GM21825 (cell line): Measurements from ENCODE around the gene TYRO3.
"Not testable (repeated sequence)": the region's sequence is repeated elsewhere in the genome, so short reads cannot be mapped to it uniquely, and the experiment has no call there.

Experiments used
- ATAC-seq: cut with Tn5 transposase; IDR thresholded peaks from one replicate; pipeline ENCODE4 v1.9.1; 2021; ENCODE audit warnings: mild to moderate bottlenecking, moderate library complexity; ENCODE audit not compliant: unreplicated experiment

The TYRO3 gene

DNA sequence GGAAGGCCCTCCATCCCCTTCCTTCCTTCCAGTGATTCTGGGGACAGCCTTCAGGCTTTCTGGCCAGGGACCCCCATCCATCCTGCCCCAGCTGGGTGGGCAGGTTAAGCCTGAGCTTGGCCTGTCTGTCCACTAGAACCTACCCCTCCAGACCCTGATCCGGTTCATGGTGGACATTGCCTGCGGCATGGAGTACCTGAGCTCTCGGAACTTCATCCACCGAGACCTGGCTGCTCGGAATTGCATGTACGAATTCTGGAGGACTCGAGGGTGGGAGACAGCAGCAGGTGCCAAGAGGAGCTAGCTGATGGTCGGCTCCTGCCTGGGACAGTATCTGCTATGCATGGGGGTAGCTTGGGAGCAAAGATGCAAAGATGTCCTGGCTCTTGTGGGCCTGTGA lies 13.9 kb downstream of the TYRO3 start:
- no peak for ATAC-seq

DNA sequence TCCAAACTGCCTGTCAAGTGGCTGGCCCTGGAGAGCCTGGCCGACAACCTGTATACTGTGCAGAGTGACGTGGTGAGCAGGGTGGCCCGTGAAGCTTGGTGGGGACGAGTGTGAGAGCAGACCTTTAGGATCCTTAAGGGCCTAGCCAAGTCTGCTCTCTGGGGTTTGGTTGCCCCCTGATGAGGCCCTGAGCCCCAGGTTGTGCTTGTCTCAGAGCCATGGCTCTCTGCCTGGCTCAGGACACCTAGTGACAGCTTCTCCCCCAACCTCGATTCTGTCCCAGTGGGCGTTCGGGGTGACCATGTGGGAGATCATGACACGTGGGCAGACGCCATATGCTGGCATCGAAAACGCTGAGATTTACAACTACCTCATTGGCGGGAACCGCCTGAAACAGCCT lies 14.4 kb downstream of the TYRO3 start:
- no peak for ATAC-seq

DNA sequence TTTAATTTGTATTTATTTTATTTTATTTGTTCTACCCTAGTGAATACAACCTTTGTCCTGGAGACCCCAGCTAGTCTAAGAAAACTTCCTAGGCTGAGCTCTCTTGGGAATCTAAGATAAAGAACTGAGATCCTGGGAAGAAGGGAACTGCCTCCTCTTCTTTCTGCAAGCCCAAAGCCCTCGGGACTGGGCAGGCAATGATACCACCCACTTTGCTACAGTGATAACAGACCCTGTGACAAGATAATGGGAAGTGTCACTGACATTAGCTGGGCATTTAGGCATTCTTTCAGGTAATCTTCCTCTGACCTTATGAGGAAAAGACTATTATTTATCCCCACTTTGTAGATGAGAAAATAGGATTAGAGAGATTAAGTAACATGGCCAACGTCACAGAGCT lies 15.1 kb downstream of the TYRO3 start:
- ATAC-seq = no peak

DNA sequence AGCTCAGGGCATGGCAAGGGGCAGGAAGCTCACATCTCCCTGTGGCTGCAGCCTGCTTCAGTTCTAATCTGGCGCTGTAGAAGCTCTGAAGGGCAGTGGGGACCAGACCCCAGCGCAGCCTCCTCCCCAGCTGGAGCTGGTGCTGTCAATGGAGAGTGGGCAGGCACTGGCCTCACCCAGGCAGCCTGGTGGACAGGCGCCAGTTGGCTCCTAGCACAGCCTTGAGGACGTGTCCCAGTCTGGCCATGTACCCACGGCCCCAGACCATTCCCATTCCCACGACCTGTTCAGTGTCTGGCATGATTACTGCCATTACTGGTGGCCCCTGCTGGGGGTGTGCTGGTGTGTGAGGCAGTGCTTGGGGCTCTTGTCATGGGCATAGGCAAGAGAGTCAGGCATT lies 16.3 kb downstream of the TYRO3 start:
- no peak for ATAC-seq

DNA sequence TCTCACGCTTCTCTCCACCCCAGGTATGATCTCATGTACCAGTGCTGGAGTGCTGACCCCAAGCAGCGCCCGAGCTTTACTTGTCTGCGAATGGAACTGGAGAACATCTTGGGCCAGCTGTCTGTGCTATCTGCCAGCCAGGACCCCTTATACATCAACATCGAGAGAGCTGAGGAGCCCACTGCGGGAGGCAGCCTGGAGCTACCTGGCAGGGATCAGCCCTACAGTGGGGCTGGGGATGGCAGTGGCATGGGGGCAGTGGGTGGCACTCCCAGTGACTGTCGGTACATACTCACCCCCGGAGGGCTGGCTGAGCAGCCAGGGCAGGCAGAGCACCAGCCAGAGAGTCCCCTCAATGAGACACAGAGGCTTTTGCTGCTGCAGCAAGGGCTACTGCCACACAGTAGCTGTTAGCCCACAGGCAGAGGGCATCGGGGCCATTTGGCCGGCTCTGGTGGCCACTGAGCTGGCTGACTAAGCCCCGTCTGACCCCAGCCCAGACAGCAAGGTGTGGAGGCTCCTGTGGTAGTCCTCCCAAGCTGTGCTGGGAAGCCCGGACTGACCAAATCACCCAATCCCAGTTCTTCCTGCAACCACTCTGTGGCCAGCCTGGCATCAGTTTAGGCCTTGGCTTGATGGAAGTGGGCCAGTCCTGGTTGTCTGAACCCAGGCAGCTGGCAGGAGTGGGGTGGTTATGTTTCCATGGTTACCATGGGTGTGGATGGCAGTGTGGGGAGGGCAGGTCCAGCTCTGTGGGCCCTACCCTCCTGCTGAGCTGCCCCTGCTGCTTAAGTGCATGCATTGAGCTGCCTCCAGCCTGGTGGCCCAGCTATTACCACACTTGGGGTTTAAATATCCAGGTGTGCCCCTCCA lies 19.1 kb downstream of the TYRO3 start:
- no peak for ATAC-seq

DNA sequence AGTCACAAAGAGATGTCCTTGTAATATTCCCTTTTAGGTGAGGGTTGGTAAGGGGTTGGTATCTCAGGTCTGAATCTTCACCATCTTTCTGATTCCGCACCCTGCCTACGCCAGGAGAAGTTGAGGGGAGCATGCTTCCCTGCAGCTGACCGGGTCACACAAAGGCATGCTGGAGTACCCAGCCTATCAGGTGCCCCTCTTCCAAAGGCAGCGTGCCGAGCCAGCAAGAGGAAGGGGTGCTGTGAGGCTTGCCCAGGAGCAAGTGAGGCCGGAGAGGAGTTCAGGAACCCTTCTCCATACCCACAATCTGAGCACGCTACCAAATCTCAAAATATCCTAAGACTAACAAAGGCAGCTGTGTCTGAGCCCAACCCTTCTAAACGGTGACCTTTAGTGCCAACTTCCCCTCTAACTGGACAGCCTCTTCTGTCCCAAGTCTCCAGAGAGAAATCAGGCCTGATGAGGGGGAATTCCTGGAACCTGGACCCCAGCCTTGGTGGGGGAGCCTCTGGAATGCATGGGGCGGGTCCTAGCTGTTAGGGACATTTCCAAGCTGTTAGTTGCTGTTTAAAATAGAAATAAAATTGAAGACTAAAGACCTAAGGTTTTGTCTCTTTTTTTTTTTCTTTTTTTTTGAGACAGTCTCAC lies 19.8 kb downstream of the TYRO3 start:
- ATAC-seq = no peak

DNA sequence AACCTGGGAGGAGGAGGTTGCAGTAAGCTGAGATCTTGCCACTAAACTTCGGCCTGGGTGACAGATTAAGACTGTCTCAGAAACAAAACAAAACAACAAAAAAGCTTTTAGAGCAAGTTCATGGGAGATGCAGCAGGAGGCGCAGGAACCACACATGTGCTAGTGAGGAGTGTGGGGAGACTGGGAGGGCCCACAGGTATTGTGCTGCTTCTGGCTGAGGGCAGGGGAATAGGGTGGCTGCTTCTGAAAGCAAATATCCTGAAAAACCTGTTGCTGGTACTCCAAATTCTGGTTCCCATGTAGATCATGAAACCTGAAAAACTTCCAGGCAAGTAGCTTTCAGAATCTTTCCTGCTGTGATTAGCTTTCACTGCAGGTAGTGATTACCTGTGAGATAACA lies 22.1 kb downstream of the TYRO3 start:
- ATAC-seq = no peak

DNA sequence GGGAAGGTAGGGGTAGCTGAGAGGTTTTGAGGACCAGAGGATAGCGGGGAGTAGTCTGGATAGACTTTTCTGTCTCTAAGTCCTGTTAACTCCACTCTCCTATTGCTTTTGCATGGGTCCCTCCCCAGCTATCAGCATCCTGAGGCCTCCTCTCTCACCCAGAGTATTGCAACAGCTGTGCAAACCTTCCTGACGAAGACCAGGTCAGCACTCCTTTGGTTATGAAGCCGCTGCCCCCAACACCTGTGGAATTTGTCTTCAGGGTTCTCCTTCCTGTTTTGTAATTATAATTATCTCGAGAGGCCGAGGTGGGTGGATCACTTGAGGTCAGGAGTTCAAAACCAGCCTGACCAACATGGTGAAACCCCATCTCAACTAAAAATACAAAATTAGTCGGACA lies 24.8 kb downstream of the TYRO3 start:
- no peak for ATAC-seq

DNA sequence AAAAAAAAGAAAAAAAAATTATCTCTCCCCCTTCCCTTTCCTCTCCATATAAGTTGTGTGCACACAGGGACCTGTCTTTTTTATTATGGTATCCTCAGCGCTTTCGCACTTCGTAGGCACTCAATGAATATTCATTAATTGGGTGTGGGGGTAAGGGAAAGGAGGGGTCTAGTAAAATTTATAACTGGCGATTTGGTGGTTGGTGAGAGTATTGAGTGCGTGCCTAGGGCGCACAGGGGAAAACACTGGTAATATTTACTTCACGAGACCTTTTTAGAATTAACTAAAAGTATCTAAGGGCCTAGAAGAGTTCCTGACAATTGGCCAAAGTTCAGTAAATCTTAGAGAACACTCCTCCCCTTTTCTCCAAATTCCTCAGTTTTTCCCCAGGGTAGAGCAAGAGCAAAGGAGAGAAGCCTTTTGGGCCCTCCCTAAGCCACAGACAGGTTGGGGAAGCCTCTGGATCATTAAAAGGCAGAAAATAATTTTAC lies 25.7 kb downstream of the TYRO3 start:
- no peak for ATAC-seq

DNA sequence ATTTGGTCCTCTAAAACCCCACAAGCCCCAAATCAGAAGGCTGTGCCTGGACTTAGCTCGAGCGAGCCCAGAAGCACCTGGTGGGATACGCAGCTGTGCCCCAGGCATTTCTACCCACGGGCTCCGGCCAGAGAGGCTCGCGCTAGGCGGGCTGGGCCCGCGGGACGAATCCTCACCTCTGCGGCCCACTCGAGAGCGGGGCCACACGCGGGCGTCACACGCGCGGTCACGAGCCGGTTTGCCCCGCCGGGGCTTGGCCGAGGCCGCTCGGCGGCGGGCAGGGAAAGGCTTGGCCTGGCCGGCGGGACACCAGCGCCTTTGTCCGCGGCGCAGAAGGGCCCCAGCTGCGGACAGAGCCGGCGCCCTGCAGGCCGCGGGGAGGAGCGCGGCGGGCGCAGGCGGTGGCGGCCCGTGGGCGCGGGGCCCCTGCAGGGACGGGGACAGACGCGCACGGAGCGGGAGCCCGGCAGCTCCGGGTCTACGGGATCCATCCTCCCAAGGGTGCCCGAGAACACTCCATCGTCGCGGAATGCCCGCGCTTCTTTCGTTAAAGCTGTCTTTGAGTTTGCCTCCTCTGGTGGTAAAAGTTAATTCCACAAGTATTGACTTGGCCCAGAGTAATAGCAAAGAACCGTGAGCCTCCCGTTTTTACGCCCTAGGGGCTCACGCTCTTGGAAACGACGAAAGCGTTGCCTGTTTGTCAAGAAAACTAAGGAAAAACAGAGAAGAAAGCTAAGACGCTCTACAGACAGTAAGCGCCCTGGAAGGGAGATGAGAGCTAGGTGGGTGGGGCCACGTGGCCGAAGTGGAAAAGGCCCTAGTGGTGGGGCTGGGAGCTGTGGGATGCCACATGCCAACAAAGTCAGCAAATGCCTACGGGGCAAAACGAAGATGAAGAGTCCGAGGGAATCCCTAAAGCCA lies 26.4 kb downstream of the TYRO3 start:
- no peak for ATAC-seq

DNA sequence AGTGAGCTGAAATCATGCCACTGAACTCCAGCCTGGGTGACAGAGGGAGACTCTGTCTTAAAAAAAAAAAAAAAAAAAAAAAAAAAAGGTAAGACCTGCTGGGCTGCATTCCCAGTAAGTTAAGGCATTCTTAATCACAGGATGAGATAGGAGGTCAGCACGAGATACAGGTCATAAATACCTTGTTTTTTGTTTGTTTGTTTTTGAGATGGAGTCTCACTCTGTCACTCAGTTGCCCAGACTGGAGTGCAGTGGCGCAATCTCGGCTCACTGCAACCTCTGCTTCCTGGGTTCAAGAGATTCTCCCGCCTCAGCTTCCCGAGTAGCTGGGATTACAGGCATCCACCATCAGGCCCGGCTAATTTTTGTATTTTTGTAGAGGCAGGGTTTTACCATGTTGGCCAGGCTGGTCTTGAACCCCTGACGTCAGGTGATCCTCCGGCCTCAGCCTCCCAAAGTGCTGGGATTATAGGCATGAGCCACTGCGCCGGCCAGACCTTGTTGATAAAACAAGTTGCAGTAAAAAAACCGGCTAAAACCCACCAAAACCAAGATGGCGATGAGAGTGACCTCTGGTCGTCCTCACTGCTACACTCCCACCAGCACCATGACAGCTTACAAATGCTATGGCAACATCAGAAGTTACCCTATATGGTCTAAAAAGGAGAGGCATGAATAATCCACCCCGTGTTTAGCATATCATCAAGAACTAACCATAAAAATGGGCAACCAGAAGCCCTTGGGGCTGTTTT lies 27.7 kb downstream of the TYRO3 start:
- not testable (repeated sequence) for ATAC-seq

DNA sequence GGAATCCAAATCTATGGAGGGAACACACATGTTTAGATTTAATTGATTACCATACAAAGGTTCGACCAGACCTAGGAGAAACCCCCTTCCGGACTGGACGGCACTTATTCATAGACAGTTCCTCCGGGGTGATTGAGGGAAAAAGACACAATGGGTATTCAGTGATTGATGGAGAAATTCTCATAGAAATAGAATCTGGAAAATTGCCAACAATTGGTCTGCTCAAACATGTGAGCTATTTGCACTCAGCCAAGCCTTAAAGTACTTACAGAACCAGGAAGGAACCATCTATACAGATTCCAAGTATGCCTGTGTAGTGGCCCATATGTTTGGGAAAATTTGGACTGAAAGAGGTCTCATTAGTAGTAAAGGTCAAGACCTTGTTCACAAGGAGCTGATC lies 30.0 kb downstream of the TYRO3 start:
- not testable (repeated sequence) for ATAC-seq

DNA sequence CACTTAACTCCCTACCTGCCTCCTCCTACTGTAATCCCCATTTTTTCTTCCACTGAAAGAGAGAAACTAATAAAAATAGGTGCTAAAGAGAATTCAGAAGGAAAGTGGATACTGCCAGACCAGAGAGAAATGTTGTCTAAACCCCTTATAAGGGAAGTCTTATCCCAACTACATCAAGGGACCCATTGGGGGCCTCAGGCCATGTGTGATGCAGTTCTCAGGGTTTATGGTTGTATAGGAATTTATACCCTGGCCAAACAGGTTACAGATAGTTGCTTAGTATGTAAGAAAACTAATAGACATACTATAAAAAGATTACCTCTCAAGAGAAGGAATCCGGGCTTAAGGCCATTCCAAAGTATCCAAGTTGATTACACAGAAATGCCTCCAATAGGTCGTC lies 30.6 kb downstream of the TYRO3 start:
- ATAC-seq = not testable (repeated sequence)

DNA sequence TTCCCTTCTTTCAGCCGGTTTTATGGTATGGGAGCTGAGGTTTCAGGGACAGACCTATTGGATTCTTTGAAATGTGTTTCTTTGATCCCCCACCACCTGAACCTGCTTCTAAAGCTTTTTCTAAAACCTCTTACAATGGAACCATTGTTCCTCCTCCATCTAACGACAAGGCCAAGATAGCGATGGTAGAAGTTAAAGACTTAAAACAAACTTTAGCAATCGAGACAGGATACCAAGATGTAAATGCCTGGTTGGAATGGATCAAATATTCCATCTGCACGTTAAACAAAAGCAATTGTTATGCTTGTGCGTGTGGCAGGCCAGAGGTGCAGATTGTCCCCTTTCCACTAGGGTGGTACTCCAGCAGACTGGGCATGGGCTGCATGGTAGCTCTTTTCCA lies 32.2 kb downstream of the TYRO3 start:
- ATAC-seq = not testable (repeated sequence)

DNA sequence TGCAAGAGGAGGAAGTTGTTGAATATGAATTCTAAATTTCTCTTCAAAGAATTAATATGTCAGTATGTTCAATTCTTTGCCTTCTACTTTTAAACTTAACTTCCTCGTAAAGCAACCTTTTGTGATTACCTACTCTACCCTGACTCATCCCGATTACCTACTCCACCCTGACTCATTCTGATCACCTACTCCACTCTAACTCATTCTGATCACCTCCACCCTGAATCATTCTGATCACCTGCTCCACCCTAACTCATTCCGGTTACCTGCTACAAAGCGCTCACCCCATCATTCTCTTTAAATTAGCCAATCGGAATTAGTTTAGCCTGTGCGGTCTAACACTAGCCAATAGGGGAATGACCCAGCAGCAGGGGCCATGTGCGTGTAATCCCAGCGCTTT lies 33.7 kb downstream of the TYRO3 start:
- ATAC-seq = not testable (repeated sequence)

DNA sequence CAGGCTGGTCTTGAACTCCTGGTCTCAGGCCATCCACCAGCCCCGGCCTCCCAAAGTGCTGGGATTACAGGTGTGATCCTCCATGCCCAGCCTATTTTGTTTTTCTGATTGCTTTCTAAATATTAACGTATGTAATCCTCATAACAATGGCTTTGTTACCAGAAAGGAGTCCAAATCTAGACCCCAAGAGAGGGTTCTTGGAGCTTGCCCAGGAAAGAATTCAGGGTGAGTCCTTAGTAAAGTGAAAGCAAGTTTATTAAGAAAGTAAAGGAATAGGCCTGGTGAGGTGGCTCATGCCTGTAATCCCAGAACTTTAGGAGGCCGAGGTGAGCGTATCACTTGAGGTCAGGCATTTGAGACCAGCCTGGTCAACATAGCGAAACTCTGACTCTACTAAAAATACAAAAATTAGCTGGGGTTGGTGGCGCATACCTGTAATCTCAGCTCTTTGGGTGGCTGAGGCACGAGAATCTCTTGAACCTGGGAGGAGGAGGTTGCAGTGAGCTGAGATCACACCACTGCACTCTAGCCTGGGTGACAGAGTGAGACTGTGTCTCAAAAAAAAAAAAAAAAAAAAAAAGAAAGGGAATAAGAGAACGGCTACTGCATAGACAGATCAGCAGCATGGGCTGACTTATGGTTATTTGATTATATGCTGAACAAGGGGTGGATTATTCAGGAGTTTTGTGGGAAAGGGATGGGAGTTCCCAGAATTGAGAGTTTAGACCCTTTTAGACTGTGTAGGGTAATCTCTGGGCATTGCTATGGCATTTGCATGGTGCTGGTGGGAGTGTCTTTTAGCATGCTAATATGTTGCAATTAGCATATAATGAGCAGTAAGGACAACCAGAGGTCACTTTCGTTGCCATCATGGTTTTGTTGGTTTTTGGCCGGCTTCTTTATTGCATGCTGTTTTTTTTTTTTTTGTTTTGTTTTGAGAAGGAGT lies 36.1 kb downstream of the TYRO3 start:
- no peak for ATAC-seq

DNA sequence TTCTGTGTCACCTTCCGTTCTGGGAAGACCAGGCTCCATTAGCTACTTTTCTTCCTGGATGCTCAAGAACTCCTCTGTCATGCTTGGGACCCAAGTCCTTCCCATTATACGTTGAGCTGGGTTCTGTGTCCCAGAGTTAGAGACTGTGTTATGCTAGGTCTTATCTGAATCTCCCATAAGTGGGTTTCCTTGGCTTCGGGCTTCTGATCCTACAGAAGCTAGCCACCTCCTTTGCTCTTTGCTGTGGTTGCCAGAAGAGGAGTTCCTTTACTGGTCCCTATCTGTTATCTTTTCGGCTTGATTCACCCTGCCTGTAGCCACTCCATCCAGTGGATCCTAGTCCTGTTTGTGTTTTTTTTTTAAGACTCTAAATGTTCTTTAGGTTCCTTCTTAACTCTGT lies 38.0 kb downstream of the TYRO3 start:
- ATAC-seq = no peak

DNA sequence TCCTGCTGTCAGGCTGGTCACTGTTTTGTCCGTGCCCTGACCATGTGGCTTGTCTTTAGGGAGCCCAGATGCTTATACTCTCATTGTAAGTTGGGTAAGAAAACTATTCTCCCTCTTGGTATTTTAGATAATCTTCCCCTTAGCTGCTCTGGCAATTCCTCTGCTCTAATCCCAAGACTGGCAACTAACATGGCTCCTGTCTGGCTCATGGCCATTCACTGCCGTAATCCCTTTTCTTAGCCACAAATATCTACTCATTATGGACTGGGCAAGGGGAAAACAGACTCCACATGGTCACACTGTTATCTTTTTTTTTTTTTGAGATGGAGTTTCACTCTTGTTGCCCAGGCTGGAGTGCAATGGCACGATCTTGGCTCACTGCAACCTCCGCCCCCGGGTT lies 38.8 kb downstream of the TYRO3 start:
- ATAC-seq = no peak

DNA sequence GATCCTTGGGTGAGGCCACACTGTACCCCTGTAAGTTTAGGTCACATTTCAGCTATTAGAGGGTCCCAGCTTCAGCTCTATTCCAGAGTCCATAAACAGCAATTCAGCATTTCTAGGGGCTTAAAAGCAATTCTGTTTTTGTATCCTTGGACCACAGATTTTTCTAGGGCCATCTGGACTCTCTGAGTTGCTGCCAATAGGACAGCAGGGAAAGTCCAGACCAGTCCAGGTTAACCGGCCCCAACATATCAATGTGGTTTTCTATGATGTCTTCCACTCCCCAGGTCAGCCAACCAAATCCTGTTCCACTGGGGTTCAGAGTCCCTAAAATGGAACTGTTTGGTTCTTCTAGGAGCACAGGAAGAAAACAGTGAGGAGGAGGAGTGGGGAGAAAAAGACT lies 40.0 kb downstream of the TYRO3 start:
- ATAC-seq = no peak
